HG03521 (cell line): ENCODE results near the gene RARRES1.

ENCODE experiments used
- ATAC-seq: cut with Tn5 transposase; IDR thresholded peaks from one replicate; pipeline ENCODE4 v1.9.1; 2021; ENCODE audit warnings: mild to moderate bottlenecking, moderate library complexity; ENCODE audit not compliant: unreplicated experiment

Gene RARRES1

GRCh38 chr3:158735296-158736033 lies 3.2 kb upstream of the RARRES1 start:
- ATAC-seq: no peak

GRCh38 chr3:158733656-158734055 lies 1.4 kb upstream of the RARRES1 start:
- no peak for ATAC-seq

- no peak for ATAC-seq
Observed at GRCh38 chr3:158732856-158733200, 571 bp upstream of the RARRES1 start.

- no peak for ATAC-seq
Observed at GRCh38 chr3:158731486-158731885, 771 bp downstream of the RARRES1 start.

GRCh38 chr3:158728851-158729250 lies 3.4 kb downstream of the RARRES1 start:
- ATAC-seq: no peak

GRCh38 chr3:158728061-158728377 lies 4.2 kb downstream of the RARRES1 start:
- ATAC-seq: no peak

- peak; percentile 52 for ATAC-seq
Observed at GRCh38 chr3:158727206-158728060, 4.8 kb downstream of the RARRES1 start.

GRCh38 chr3:158725348-158726011 lies 6.8 kb downstream of the RARRES1 start:
- ATAC-seq: no peak

GRCh38 chr3:158723991-158724390 lies 8.3 kb downstream of the RARRES1 start:
- no peak for ATAC-seq

- ATAC-seq: no peak
Observed at GRCh38 chr3:158722108-158722507, 10.1 kb downstream of the RARRES1 start.

GRCh38 chr3:158718490-158719170 lies 13.6 kb downstream of the RARRES1 start:
- no peak for ATAC-seq

- no peak for ATAC-seq
Observed at GRCh38 chr3:158717576-158717975, 14.7 kb downstream of the RARRES1 start.

- ATAC-seq: no peak
Observed at GRCh38 chr3:158713094-158713499, 19.2 kb downstream of the RARRES1 start.

GRCh38 chr3:158712443-158712842 lies 19.8 kb downstream of the RARRES1 start:
- no peak for ATAC-seq

GRCh38 chr3:158711886-158712285 lies 20.4 kb downstream of the RARRES1 start:
- ATAC-seq: no peak

GRCh38 chr3:158710601-158711000 lies 21.7 kb downstream of the RARRES1 start:
- no peak for ATAC-seq

- ATAC-seq: no peak
Observed at GRCh38 chr3:158709666-158710083, 22.6 kb downstream of the RARRES1 start.

- no peak for ATAC-seq
Observed at GRCh38 chr3:158703566-158703965, 28.7 kb downstream of the RARRES1 start.

GRCh38 chr3:158702815-158703481 lies 29.3 kb downstream of the RARRES1 start:
- ATAC-seq: no peak

GRCh38 chr3:158701420-158702065 lies 30.7 kb downstream of the RARRES1 start:
- no peak for ATAC-seq
